NCI-H82 treated with DMSO at 0.1 percent for 48 hours (cell line): ENCODE measurements around the gene PEX12.
"Not testable (repeated sequence)": the region's sequence is repeated elsewhere in the genome, so short reads cannot be mapped to it uniquely, and the experiment has no call there.

Experiments used
- DNase-seq: peaks from one replicate; lab custom pipeline; 2025; ENCODE audit not compliant: unreplicated experiment; lab: John Stamatoyannopoulos, UW

PEX12 gene

GRCh38 chr17:35578929-35579432 is 610 bp upstream of the PEX12 start:
- DNase-seq: no peak

GRCh38 chr17:35577830-35578196 is 558 bp downstream of the PEX12 start:
- no peak for DNase-seq

- no peak for DNase-seq
These were observed 2.6 kb downstream of the PEX12 start for GRCh38 chr17:35575759-35576158.

GRCh38 chr17:35569405-35569804 is 9.0 kb downstream of the PEX12 start:
- DNase-seq: no peak

- no peak for DNase-seq
These were observed 9.8 kb downstream of the PEX12 start for GRCh38 chr17:35568561-35568960.

- DNase-seq: no peak
These were observed 11.4 kb downstream of the PEX12 start for GRCh38 chr17:35566968-35567367.

GRCh38 chr17:35563181-35563580 is 15.2 kb downstream of the PEX12 start:
- DNase-seq: not testable (repeated sequence)

GRCh38 chr17:35560703-35561102 is 17.7 kb downstream of the PEX12 start, which contains the start of gene SLFN14:
Gene SLFN14 (minus strand): TSS chr17:35560819. CDS start chr17:35558062, 2,757 bp downstream.
- DNase-seq: no peak

- no peak for DNase-seq
These were observed 18.7 kb downstream of the PEX12 start for GRCh38 chr17:35559495-35560210.

GRCh38 chr17:35557353-35557752 is 21.0 kb downstream of the PEX12 start:
- no peak for DNase-seq

- DNase-seq: no peak
These were observed 22.7 kb downstream of the PEX12 start for GRCh38 chr17:35555691-35556090.

GRCh38 chr17:35554668-35555067 is 23.7 kb downstream of the PEX12 start:
- DNase-seq: no peak

GRCh38 chr17:35553310-35553709 is 25.1 kb downstream of the PEX12 start:
- DNase-seq: no peak

GRCh38 chr17:35548978-35549377 is 29.4 kb downstream of the PEX12 start:
- DNase-seq: no peak

GRCh38 chr17:35548208-35548810 is 30.1 kb downstream of the PEX12 start:
- no peak for DNase-seq

GRCh38 chr17:35546487-35546886 is 31.9 kb downstream of the PEX12 start:
- no peak for DNase-seq

GRCh38 chr17:35545150-35545549 is 33.2 kb downstream of the PEX12 start:
- no peak for DNase-seq

- DNase-seq: no peak
These were observed 34.5 kb downstream of the PEX12 start for GRCh38 chr17:35543856-35544255.

- DNase-seq: no peak
These were observed 35.4 kb downstream of the PEX12 start for GRCh38 chr17:35542990-35543389.

GRCh38 chr17:35541434-35541833 is 36.9 kb downstream of the PEX12 start:
- DNase-seq: no peak

GRCh38 chr17:35540589-35541404 is 37.6 kb downstream of the PEX12 start:
- DNase-seq: no peak

- no peak for DNase-seq
These were observed 38.7 kb downstream of the PEX12 start for GRCh38 chr17:35539659-35540026.
